GM12801 (cell line): Measurements from ENCODE around the gene TEX36.

ENCODE experiments used
- CTCF ChIP-seq: IDR thresholded peaks from one replicate; pipeline ENCODE4 v1.5.1; 2011; ENCODE audit warnings: control low read depth; ENCODE audit not compliant: insufficient read length; ENCODE audit errors: extremely low read depth

Gene TEX36

GRCh38 chr10:125608474-125608873, 74.5 kb downstream of the TEX36 start:
- no peak for TF ChIP-seq CTCF

GRCh38 chr10:125607689-125608290, 75.2 kb downstream of the TEX36 start:
- TF ChIP-seq CTCF, result no peak

GRCh38 chr10:125606414-125607010, 76.5 kb downstream of the TEX36 start:
- TF ChIP-seq CTCF, result no peak
